GM19035 (cell line): Measurements from ENCODE around the gene PLS3.
"Not testable (repeated sequence)": the region's sequence is repeated elsewhere in the genome, so short reads cannot be mapped to it uniquely, and the experiment has no call there.

ENCODE experiments used
- ATAC-seq: cut with Tn5 transposase; IDR thresholded peaks from one replicate; pipeline ENCODE4 v1.9.1; 2021; ENCODE audit not compliant: unreplicated experiment

PLS3 gene

DNA sequence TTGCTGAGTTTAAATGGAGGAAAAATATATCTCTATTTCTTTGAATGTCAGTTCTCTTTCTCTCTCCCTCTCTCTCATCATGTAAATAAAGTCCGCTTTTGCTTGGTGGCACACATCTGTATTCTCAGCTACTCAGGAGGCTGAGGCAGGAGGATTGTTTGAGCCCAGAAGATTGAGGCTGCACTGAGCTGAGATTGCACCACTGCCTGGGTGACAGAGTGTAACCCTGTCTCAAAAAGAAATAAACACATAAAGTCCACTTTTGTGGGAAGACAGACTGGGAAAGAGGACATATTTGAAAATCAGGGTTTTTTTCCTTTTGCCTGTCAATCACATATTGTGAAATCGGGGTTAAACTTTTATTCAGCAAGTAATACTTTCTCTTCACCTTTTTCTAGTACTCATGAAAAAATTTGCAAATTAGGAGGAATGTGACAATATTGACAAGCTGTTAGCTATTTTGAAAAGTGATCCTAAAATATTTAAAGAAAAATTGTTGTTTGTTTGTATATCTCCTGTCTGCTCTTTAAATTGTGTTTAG lies 42.6 kb downstream of the PLS3 start:
- no peak for ATAC-seq

- no peak for ATAC-seq
Measured at GRCh38 chrX:115606861-115607260, 45.9 kb downstream of the PLS3 start.

DNA sequence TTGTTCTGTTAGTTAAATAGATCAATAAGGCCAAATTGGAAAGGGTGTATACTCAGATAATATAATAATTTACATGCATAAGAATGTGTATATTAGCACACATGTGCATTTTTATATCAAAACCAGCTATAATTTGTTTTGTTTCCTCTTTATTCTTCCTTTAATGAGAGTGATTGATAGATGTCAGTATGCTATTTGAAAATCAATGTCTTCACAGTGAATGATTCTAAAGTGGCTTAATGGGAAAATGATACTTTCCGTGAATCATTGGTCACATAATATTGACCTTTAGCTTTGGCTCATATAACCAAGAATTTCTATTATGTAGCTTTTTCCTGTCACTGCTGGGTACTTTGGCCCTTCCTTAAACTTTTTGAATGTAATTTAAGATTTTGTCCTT lies 48.6 kb downstream of the PLS3 start:
- ATAC-seq: no peak

DNA sequence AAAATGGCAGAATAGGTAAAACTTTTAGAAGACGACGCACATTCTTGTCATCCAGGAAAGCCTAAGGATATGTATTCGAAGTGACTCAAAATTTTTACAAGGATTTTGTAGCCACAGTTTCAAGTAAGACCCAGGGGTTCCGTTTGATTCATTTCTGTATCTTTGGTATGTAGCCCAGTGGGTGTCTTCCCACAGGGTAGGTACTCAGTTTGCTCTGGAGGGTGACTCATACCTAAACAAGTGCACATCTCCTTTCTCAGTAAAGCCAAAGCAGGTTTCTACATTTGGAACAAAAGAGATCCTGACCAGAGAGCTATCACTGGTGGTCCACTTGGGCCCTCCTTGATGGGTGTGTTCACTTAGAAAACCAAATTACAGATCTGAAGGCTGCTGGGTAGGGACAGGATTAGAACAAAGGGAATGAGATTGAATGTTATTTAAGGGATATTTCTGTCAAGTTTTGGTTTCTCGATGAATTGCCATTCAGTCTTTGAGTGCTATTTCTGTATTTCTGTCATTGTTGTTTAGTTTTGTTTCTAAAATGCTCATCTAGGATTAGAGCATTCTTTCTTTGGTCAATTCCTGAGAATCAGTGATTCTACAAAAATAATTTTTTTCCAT lies 56.1 kb downstream of the PLS3 start:
- ATAC-seq: peak; percentile 98

DNA sequence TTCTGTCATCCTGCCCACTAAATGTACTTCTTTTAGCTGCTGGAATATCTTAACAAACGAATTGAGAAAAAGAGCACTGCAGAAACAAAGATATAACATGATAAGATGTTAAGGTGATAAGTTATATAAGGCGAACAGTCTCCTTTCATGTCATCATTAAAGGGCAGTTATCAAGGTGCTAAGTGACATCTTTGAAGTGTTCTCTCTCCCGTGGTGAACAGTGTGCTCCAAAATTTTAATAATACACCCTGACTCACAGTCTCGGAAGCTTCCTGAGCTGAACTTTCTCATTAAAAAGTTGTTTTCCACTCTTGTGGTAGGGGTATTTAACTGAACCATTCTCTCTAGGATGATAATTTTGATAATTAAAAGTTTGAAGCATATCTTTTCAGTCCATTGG lies 61.6 kb downstream of the PLS3 start:
- ATAC-seq: no peak

GRCh38 chrX:115624916-115625315 lies 63.9 kb downstream of the PLS3 start:
- no peak for ATAC-seq

DNA sequence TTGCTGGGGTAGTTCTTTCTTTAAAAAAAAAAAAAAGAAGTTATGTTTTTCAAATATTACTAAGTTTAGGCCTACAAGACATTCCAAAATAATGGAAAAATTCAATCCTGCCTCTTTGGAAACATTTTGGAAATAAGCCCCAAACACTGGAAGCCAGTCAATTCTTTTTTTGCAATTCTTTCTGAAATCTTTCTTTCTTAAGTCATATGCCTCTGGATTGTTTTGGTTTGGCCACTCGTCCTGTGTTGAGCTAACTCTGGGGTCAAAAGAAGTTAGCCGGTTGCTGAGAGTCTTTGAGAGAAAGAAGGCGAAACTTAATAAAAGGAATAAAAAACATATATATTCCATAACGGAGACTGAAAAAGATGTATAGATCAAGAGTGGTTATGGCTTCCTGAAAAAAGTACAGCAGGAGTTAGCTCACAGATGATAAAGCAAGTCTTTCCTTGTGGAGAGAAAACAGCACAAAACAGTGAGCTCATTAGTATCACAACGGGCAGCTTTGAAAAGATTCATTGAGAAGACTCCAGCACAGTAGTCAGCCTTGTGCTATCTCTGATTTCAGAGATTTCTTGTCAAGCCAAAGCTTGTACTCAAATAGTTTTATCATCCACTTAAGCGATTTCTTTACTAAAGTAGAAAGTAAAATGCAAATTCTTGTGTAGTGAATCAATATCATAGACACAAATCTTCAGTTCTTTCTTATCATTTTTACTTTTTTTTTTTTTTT lies 64.8 kb downstream of the PLS3 start:
- no peak for ATAC-seq

- no peak for ATAC-seq
Measured at GRCh38 chrX:115630204-115630603, 69.2 kb downstream of the PLS3 start.

- no peak for ATAC-seq
Measured at GRCh38 chrX:115632455-115632854, 71.5 kb downstream of the PLS3 start.

- ATAC-seq: not testable (repeated sequence)
Measured at GRCh38 chrX:115633397-115633796, 72.4 kb downstream of the PLS3 start.

DNA sequence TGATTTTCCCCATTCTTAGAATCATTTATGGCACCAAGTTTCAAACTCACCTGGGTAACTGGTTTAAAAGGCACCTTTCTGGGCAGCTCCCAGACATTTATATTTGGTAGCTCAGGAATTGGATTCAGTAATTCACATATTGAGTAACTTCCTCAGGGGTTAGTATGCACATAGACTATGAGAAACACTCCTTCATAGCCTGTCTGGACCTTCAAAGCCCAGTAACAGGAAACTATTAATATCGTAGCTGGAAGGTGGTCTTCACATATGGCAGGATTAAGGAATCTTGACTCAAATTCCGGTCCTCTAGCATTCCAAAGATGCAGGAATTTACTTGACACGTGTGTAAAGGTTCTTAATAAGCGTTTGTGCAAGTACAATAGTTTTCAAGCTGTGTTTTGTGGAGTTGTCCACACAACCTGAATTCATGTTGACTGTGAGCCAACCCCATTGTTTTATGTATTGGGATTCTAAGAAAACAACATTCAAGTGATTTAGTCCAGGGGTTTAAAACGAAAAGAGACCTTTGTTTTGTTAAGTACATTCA lies 78.4 kb downstream of the PLS3 start:
- ATAC-seq: no peak

GRCh38 chrX:115642311-115642710 lies 81.3 kb downstream of the PLS3 start:
- ATAC-seq: no peak

GRCh38 chrX:115642895-115643530 lies 82.0 kb downstream of the PLS3 start:
- no peak for ATAC-seq

DNA sequence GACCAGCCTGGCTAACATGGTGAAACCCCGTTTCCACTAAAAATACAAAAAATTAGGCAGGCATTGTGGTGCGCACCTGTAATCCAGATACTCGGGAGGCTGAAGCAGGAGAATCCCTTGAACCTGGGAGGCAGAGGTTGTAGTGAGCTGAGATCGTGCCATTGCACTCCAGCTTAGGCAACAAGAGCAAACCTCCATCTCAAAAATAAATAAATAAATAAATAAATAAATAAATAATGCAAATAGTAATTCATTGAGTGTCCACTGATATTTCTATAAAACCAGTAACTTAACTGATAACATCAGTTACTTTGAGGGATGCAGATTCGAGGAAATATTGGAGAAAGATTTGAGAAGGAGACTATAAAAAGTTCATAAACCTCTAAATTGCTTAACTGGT lies 83.4 kb downstream of the PLS3 start:
- not testable (repeated sequence) for ATAC-seq

GRCh38 chrX:115649461-115650063 lies 88.6 kb downstream of the PLS3 start:
- ATAC-seq: no peak

- ATAC-seq: no peak
Measured at GRCh38 chrX:115650449-115650848, 89.5 kb downstream of the PLS3 start.

DNA sequence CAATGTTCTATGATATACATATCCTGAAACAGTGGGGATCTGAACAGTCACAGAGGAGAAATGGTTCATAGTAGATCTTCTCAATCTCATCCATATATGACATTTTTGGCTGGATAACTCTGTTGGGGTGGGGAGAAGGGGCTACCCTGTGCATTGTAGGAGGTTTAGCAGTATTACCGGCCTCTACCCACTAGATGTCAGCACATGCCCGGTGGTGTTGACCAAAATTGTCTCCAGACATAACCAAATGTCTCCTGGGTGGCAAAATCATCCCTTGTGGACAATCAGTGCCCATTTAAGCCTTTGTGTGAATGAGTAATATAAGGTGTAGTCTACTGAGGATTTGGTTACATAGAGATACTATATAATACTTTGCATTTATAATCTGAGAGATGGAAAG lies 89.9 kb downstream of the PLS3 start:
- no peak for ATAC-seq

GRCh38 chrX:115652221-115652620 lies 91.2 kb downstream of the PLS3 start:
- ATAC-seq: no peak

- no peak for ATAC-seq
Measured at GRCh38 chrX:115665122-115665521, 104.1 kb downstream of the PLS3 start.

DNA sequence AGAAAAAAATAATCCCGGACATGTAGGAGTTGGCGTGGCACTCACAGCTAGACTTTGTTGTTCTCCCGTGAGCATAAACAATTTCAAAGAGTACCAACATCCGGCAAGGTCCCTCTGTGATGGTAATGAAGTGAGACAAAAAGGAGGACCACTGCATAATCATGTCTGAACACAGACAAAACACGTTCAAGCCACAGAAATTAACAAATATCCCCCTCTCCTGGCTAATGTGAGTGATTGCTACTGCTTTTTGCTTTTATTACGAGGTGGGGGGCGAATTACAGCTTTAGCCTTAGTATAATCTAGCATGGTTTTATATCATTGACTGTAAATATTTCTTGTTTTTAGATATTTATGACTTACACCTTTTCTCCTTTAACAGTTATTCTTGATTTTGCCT lies 118.5 kb downstream of the PLS3 start:
- no peak for ATAC-seq

DNA sequence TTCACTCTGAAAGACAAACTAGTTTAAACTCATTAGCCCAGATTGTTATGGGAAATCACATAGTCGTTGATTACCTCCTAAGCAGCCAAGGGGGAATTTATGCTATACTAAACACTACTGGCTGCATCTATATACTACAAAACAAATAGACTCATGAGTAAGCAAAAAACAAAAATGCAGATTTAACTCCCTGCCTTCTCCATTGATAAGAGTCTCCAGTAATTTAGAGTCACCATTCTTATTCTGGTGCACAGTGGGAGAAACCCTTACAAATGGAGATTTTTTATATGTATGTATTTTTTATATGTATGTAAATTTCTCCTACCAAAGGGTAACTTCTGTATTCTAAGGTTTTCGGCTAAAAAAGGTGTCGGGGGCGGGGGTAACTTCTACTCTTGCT lies 126.6 kb downstream of the PLS3 start:
- no peak for ATAC-seq
